ENCODE data around the gene GATAD2B. TPM values are rescaled to one million over a fixed set of nuclear protein-coding genes. Genes with fewer than 3 reads are reported as not detected.

GATAD2B gene
- polyA plus RNA-seq, 1 donor from 2014 or later, result 12.8 TPM

GRCh38 chr1:153860285-153860684 lies 62.5 kb downstream of the GATAD2B start:
- TF ChIP-seq EP300 (conservative IDR thresholded peaks at IDR 0.05; ENCODE audit: poor library complexity, severe bottlenecking) (no peak), RAD21 (conservative IDR thresholded peaks at IDR 0.05) (no peak), POLR2AphosphoS5 (IDR thresholded peaks at IDR 0.05) (no peak), TAF1 (IDR thresholded peaks at IDR 0.05; ENCODE audit: low read depth) (no peak), EZH2 (IDR thresholded peaks at IDR 0.05; ENCODE audit: borderline replicate concordance, insufficient read depth, low read length, poor library complexity, severe bottlenecking) (no peak), REST (IDR thresholded peaks at IDR 0.05; ENCODE audit: borderline replicate concordance) (no peak), MXI1 (conservative IDR thresholded peaks at IDR 0.05; ENCODE audit: poor library complexity, severe bottlenecking) (no peak), CTCF (IDR thresholded peaks at IDR 0.05; ENCODE audit: poor library complexity, severe bottlenecking) (no peak)
- peaks cover 33% of the 10 kb centered on the region for H3K79me2 ChIP-seq (replicated peaks; ENCODE audit: insufficient read depth, low read length)

GRCh38 chr1:153857505-153857904 lies 65.3 kb downstream of the GATAD2B start:
- no peak overlapping the region for H3K9ac ChIP-seq (ENCODE audit: low read length)
- no peaks in the 10 kb centered on the region for H3K9me3 ChIP-seq (ENCODE audit: low read length)
- peaks cover 17% of the 10 kb centered on the region for H3K79me2 ChIP-seq (replicated peaks; ENCODE audit: insufficient read depth, low read length)
- no peaks in the 10 kb centered on the region for H3K9me2 ChIP-seq (ENCODE audit: insufficient read depth, low read length)
- H4K20me1 ChIP-seq (ENCODE audit: insufficient read depth), result no peaks in the 10 kb centered on the region
- no peaks in the 10 kb centered on the region for H3F3A ChIP-seq (ENCODE audit: insufficient read depth, low read length, poor library complexity, severe bottlenecking)
- H3K4me3 ChIP-seq (ENCODE audit: low read length), result no peak overlapping the region
- H2AFZ ChIP-seq (ENCODE audit: low read depth, low read length), result no peak overlapping the region
- H3K27ac ChIP-seq (ENCODE audit: low read length), result no peak overlapping the region
- no peaks in the 10 kb centered on the region for H3K36me3 ChIP-seq (ENCODE audit: insufficient read depth, low read length)
- H3K4me2 ChIP-seq (ENCODE audit: low read length), result no peak overlapping the region
- TF ChIP-seq EP300 (conservative IDR thresholded peaks at IDR 0.05; ENCODE audit: poor library complexity, severe bottlenecking) (no peak), RAD21 (conservative IDR thresholded peaks at IDR 0.05) (no peak)
- H3K27me3 ChIP-seq (ENCODE audit: insufficient read depth, low read depth, low read length), result no peaks in the 10 kb centered on the region

More at GRCh38 chr1:153860285-153860684, 62.5 kb downstream of the GATAD2B start:
- Histone ChIP-seq H4K20me1 (ENCODE audit: insufficient read depth) (no peaks in the 10 kb centered on the region), H3F3A (ENCODE audit: insufficient read depth, low read length, poor library complexity, severe bottlenecking) (no peaks in the 10 kb centered on the region), H3K27me3 (ENCODE audit: insufficient read depth, low read depth, low read length) (no peaks in the 10 kb centered on the region), H3K36me3 (ENCODE audit: insufficient read depth, low read length) (no peaks in the 10 kb centered on the region), H3K9ac (ENCODE audit: low read length) (no peak overlapping the region), H3K9me3 (ENCODE audit: low read length) (no peaks in the 10 kb centered on the region), H3K9me2 (ENCODE audit: insufficient read depth, low read length) (no peaks in the 10 kb centered on the region), H3K27ac (ENCODE audit: low read length) (no peak overlapping the region), H3K4me2 (ENCODE audit: low read length) (no peak overlapping the region), H3K4me3 (ENCODE audit: low read length) (no peak overlapping the region), H2AFZ (ENCODE audit: low read depth, low read length) (no peak overlapping the region)

GRCh38 chr1:153856763-153857162 lies 66.0 kb downstream of the GATAD2B start:
- TF ChIP-seq POLR2AphosphoS5 (IDR thresholded peaks at IDR 0.05), result no peak
- TF ChIP-seq SMC3 (conservative IDR thresholded peaks at IDR 0.05; ENCODE audit: poor library complexity), result no peak
- TF ChIP-seq EP300 (conservative IDR thresholded peaks at IDR 0.05; ENCODE audit: poor library complexity, severe bottlenecking), result no peak
- TF ChIP-seq TAF1 (IDR thresholded peaks at IDR 0.05; ENCODE audit: low read depth), result no peak
- peaks cover 17% of the 10 kb centered on the region for H3K79me2 ChIP-seq (replicated peaks; ENCODE audit: insufficient read depth, low read length)
- H3K4me2 ChIP-seq (ENCODE audit: low read length), result no peak overlapping the region
- no peak overlapping the region for H3K9ac ChIP-seq (ENCODE audit: low read length)
- H3K4me3 ChIP-seq (ENCODE audit: low read length), result no peak overlapping the region
- H3K27ac ChIP-seq (ENCODE audit: low read length), result no peak overlapping the region
- no peaks in the 10 kb centered on the region for H3K9me2 ChIP-seq (ENCODE audit: insufficient read depth, low read length)
- H2AFZ ChIP-seq (ENCODE audit: low read depth, low read length), result no peak overlapping the region
- H3K36me3 ChIP-seq (ENCODE audit: insufficient read depth, low read length), result no peaks in the 10 kb centered on the region
- H3F3A ChIP-seq (ENCODE audit: insufficient read depth, low read length, poor library complexity, severe bottlenecking), result no peaks in the 10 kb centered on the region
- H4K20me1 ChIP-seq (ENCODE audit: insufficient read depth), result no peaks in the 10 kb centered on the region
- H3K27me3 ChIP-seq (ENCODE audit: insufficient read depth, low read depth, low read length), result no peaks in the 10 kb centered on the region
- no peaks in the 10 kb centered on the region for H3K9me3 ChIP-seq (ENCODE audit: low read length)
